ENCODE results near the gene SP140.
A peak's percentile ranks its signal among the peaks of the same experiment; 100 is the strongest.
"Not testable (repeated sequence)": the region's sequence is repeated elsewhere in the genome, so short reads cannot be mapped to it uniquely, and the experiment has no call there.

SP140 gene

GRCh38 chr2:230226051-230226551 lies 565 bp downstream of the SP140 start:
- no peak for DNase-seq (ENCODE audit: low read depth)

GRCh38 chr2:230227216-230227615 lies 1.7 kb downstream of the SP140 start:
- DNase-seq (ENCODE audit: low read depth) = no peak

- peak; percentile 84 for DNase-seq (ENCODE audit: low read depth)
Measured at GRCh38 chr2:230230087-230230486, 4.6 kb downstream of the SP140 start.

GRCh38 chr2:230230496-230231200 lies 5.1 kb downstream of the SP140 start:
- DNase-seq (ENCODE audit: low read depth) = no peak

GRCh38 chr2:230231251-230231650 lies 5.7 kb downstream of the SP140 start:
- DNase-seq (ENCODE audit: low read depth) = no peak

GRCh38 chr2:230234122-230234722 lies 8.7 kb downstream of the SP140 start:
- DNase-seq (ENCODE audit: low read depth) = no peak

GRCh38 chr2:230234845-230235244 lies 9.3 kb downstream of the SP140 start:
- DNase-seq (ENCODE audit: low read depth) = peak; percentile 61

- no peak for DNase-seq (ENCODE audit: low read depth)
Measured at GRCh38 chr2:230244211-230244610, 18.7 kb downstream of the SP140 start.

- no peak for DNase-seq (ENCODE audit: low read depth)
Measured at GRCh38 chr2:230246206-230246605, 20.7 kb downstream of the SP140 start.

GRCh38 chr2:230250231-230250630 lies 24.7 kb downstream of the SP140 start:
- no peak for DNase-seq (ENCODE audit: low read depth)

- no peak for DNase-seq (ENCODE audit: low read depth)
Measured at GRCh38 chr2:230254152-230254881, 28.8 kb downstream of the SP140 start.

- DNase-seq (ENCODE audit: low read depth) = no peak
Measured at GRCh38 chr2:230256733-230257332, 31.3 kb downstream of the SP140 start.

- no peak for DNase-seq (ENCODE audit: low read depth)
Measured at GRCh38 chr2:230258483-230258882, 32.9 kb downstream of the SP140 start.

- DNase-seq (ENCODE audit: low read depth) = no peak
Measured at GRCh38 chr2:230262246-230262645, 36.7 kb downstream of the SP140 start.

GRCh38 chr2:230264945-230265344 lies 39.4 kb downstream of the SP140 start:
- DNase-seq (ENCODE audit: low read depth) = not testable (repeated sequence)

GRCh38 chr2:230266638-230267037 lies 41.1 kb downstream of the SP140 start:
- DNase-seq (ENCODE audit: low read depth) = peak; percentile 50

GRCh38 chr2:230267059-230267458 lies 41.5 kb downstream of the SP140 start:
- DNase-seq (ENCODE audit: low read depth) = no peak

- DNase-seq (ENCODE audit: low read depth) = no peak
Measured at GRCh38 chr2:230267556-230267955, 42.0 kb downstream of the SP140 start.

- peak; percentile 41 for DNase-seq (ENCODE audit: low read depth)
Measured at GRCh38 chr2:230268606-230269243, 43.2 kb downstream of the SP140 start.

GRCh38 chr2:230269715-230270114 lies 44.2 kb downstream of the SP140 start:
- no peak for DNase-seq (ENCODE audit: low read depth)

- no peak for DNase-seq (ENCODE audit: low read depth)
Measured at GRCh38 chr2:230282936-230283335, 57.4 kb downstream of the SP140 start.

- no peak for DNase-seq (ENCODE audit: low read depth)
Measured at GRCh38 chr2:230286048-230286447, 60.5 kb downstream of the SP140 start.
